ENCODE data around the gene COL9A3. TPM values are rescaled to one million over a fixed set of nuclear protein-coding genes. Genes with fewer than 3 reads are reported as not detected.

Gene COL9A3
- total and polyA plus RNA-seq, 11 donors = 0.67 to 6.0 (median 2.0) TPM

DNA sequence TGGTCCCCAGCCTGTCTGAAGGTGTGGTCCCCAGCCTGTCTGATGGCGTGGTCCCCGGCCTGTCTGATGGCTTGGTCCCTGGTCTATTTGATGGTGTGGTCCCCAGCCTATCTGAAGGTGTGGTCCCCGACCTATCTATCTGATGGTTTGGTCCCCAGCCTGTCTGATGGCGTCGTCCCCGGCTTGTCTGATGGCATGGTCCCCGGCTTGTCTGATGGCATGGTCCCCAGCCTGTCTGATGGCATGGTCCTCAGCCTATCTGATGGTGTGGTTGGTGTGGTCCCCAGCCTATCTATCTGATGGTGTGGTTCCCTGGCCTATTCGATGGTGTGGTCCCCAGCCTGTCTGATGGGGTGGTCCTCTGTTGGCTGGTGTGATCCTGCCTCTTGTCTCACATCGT is 38.8 kb upstream of the COL9A3 start:
- H3K4me1 ChIP-seq = peaks cover 0 to 18% (median 1%) of the 10 kb centered on the region in 12 donors
- ATAC-seq (no peak), DNase-seq (no peak)
- 91 to 98% (median 97%) methylated on average over 8 to 9 of the region's 9 CpGs for WGBS, 4 donors
- no peak overlapping the region for H3K27ac ChIP-seq
- H3K9me3 ChIP-seq = no peaks in the 10 kb centered on the region
- peaks cover 0 to 11% (median 0%) of the 10 kb centered on the region in 9 donors for H3K27me3 ChIP-seq
- H3K4me3 ChIP-seq = no peak overlapping the region
- TF ChIP-seq, protein P1, sequence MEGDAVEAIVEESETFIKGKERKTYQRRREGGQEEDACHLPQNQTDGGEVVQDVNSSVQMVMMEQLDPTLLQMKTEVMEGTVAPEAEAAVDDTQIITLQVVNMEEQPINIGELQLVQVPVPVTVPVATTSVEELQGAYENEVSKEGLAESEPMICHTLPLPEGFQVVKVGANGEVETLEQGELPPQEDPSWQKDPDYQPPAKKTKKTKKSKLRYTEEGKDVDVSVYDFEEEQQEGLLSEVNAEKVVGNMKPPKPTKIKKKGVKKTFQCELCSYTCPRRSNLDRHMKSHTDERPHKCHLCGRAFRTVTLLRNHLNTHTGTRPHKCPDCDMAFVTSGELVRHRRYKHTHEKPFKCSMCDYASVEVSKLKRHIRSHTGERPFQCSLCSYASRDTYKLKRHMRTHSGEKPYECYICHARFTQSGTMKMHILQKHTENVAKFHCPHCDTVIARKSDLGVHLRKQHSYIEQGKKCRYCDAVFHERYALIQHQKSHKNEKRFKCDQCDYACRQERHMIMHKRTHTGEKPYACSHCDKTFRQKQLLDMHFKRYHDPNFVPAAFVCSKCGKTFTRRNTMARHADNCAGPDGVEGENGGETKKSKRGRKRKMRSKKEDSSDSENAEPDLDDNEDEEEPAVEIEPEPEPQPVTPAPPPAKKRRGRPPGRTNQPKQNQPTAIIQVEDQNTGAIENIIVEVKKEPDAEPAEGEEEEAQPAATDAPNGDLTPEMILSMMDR (IDR thresholded peaks at IDR 0.05) = no peak
- TF ChIP-seq POLR2A (IDR thresholded peaks at IDR 0.05) = no peak
- no peaks in the 10 kb centered on the region for H3K36me3 ChIP-seq
- intact Hi-C loops (cut with DNase I) = no loop called here

DNA sequence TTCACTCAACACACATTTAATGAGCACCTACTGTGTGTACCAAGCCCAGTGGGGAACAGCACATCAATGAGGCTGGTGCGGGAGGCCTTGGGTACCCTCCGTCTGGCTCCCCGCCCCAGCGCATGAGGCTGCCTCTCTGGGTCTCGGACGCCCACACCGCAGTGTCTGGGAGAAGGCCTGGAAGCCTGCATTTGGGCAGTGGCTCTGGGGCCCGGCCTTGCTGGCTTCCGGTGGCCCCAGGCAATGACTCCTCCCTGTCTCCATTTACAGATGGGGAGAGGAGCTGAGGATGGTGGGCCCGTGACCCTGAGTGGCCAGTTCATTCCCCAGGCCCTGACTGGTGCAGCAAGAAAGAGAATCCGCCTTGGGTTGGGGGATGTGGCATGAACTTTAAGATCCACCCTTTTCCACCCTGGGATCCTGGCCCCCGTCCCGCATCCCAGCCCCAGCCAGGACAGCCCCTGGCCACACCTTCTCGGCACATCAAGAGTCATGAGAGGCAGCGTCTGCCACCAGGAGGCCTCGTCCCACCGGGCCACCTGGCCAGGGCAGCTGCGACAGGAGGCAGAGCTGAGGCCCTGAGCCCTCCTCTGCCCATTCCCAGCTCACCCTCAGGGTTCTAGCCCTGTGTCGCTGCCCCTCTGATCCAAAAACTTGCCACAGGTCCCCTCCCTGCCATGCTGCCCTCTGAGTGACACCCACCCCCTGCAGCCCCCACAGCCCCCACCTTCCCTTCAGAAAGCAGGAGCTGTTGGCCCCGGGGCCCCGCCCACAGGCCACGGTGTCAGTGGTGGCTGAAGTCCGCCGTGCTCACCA is 38.0 kb upstream of the COL9A3 start:
- peaks cover 0 to 8% (median 0%) of the 10 kb centered on the region in 9 donors for H3K27me3 ChIP-seq
- intact Hi-C loops (cut with DNase I) = no loop called here
- no peak overlapping the region for H3K27ac ChIP-seq
- no peaks in the 10 kb centered on the region for H3K36me3 ChIP-seq
- no peak overlapping the region for H3K4me3 ChIP-seq
- DNase-seq = no peak
- 77 to 84% (median 80%) methylated on average over 11 to 24 of the region's 24 CpGs for WGBS, 4 donors
- H3K4me1 ChIP-seq = peaks cover 0 to 23% (median 7%) of the 10 kb centered on the region in 12 donors
- no peaks in the 10 kb centered on the region for H3K9me3 ChIP-seq
- TF ChIP-seq, protein P1 (IDR thresholded peaks at IDR 0.05) = no peak
- no peak for TF ChIP-seq POLR2A (IDR thresholded peaks at IDR 0.05)
- no peak for ATAC-seq

- TF ChIP-seq, protein P1 (IDR thresholded peaks at IDR 0.05) = no peak
- TF ChIP-seq POLR2A (IDR thresholded peaks at IDR 0.05) = no peak
- Histone ChIP-seq H3K4me1 (peaks cover 0 to 23% (median 7%) of the 10 kb centered on the region in 12 donors), H3K9me3 (no peaks in the 10 kb centered on the region), H3K27ac (no peak overlapping the region), H3K4me3 (no peak overlapping the region), H3K36me3 (no peaks in the 10 kb centered on the region), H3K27me3 (peaks cover 0 to 7% (median 0%) of the 10 kb centered on the region in 9 donors)
- intact Hi-C loops (cut with DNase I) = no loop called here
- DNase-seq (no peak), ATAC-seq (no peak)
- 89 to 93% (median 91%) methylated on average over 7 of the region's 7 CpGs for WGBS, 4 donors
Observed at GRCh38 chr20:62779417-62779685, 37.5 kb upstream of the COL9A3 start.

DNA sequence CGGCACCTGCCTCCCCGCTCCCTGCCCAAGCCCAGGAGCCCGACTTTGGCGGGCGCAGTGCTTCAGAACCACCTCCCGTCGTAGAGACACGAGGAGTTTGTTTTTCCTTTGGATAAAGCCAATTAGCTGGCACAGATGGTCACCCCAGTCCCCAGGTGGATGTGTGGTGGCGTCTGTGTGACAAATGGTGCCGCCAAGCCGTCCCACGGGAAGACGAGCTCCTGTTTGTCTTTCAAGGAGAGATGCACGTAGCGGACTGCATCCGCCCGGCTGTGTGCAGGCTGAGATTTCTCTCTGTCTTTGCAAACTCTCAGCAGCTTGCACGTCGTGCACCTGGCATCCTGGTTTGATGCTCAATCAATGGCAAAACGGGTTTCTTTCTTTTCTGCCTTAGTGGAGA is 36.6 kb upstream of the COL9A3 start:
- H3K4me1 ChIP-seq = peaks cover 0 to 23% (median 7%) of the 10 kb centered on the region in 12 donors
- intact Hi-C loops (cut with DNase I) = loop anchor here in 1 of 10 donors (10.0 kb wide), 1 partner anchor 275 kb away; no protein-coding TSS in a partner anchor
- DNase-seq (no peak), ATAC-seq (no peak)
- no peak overlapping the region for H3K27ac ChIP-seq
- H3K36me3 ChIP-seq = no peaks in the 10 kb centered on the region
- H3K27me3 ChIP-seq = peaks cover 0 to 4% (median 0%) of the 10 kb centered on the region in 9 donors
- WGBS, 4 donors = 79 to 83% (median 82%) methylated on average over 20 of the region's 20 CpGs
- H3K4me3 ChIP-seq = no peak overlapping the region
- no peak for TF ChIP-seq POLR2A (IDR thresholded peaks at IDR 0.05)
- TF ChIP-seq, protein P1 (IDR thresholded peaks at IDR 0.05) = no peak
- no peaks in the 10 kb centered on the region for H3K9me3 ChIP-seq
